Kidney (tissue), 14 donors: ENCODE data around the gene DFFA. TPM values are rescaled to one million over a fixed set of nuclear protein-coding genes. Genes with fewer than 3 reads are reported as not detected.

Experiments
- DNase-seq, 5 donors: peaks; one replicate each; pipeline ENCODE4 v3.0.0-alpha.2; 2013 to 2020
- FAIRE-seq: peaks from 2 replicates; lab custom pipeline; 2012; peaks lifted over from hg19 to GRCh38; lab: Jason Lieb, UNC
- H3K27ac ChIP-seq, 2 donors: one replicate each; pipeline ENCODE4 v1.7.0; 2013; ENCODE audit warnings: low read depth in 2 of 2, low read length in 2 of 2, inconsistent platforms in 1 of 2
- H3K27me3 ChIP-seq: one replicate; pipeline ENCODE4 v1.7.1; 2013; ENCODE audit warnings: low read length, inconsistent platforms; ENCODE audit not compliant: control insufficient read depth, insufficient read depth
- H3K36me3 ChIP-seq, 3 donors: one replicate each; pipeline versions ENCODE4 v1.7.0 to v1.7.1; 2013; ENCODE audit warnings: low read length in 3 of 3, control low read depth in 1 of 3, inconsistent platforms in 1 of 3; ENCODE audit not compliant: insufficient read depth in 3 of 3, control insufficient read depth in 2 of 3
- H3K4me1 ChIP-seq, 3 donors: one replicate each; pipeline versions ENCODE4 v1.7.0 to v1.7.1; 2013; ENCODE audit warnings: low read length in 3 of 3, inconsistent platforms in 1 of 3, low read depth in 1 of 3; ENCODE audit not compliant: control insufficient read depth in 2 of 3, insufficient read depth in 2 of 3
- H3K4me3 ChIP-seq, 3 donors: one replicate each; pipeline versions ENCODE4 v1.7.0 to v1.8.1; 2013; ENCODE audit warnings: low read length in 3 of 3, control low read depth in 1 of 3, inconsistent platforms in 1 of 3
- H3K9ac ChIP-seq, 3 donors: one replicate each; pipeline versions ENCODE4 v1.7.0 to v1.7.1; 2013; ENCODE audit warnings: low read length in 3 of 3, control low read depth in 1 of 3, inconsistent platforms in 1 of 3
- H3K9me3 ChIP-seq, 3 donors: one replicate each; pipeline versions ENCODE4 v1.7.0 to v1.7.1; 2013; ENCODE audit warnings: low read length in 3 of 3, control low read depth in 1 of 3, inconsistent platforms in 1 of 3; ENCODE audit not compliant: control insufficient read depth in 2 of 3, insufficient read depth in 1 of 3
- CTCF ChIP-seq: IDR thresholded peaks from 3 replicates; pipeline ENCODE4 v1.5.1; 2012; ENCODE audit warnings: mild to moderate bottlenecking, moderate library complexity, borderline replicate concordance; ENCODE audit not compliant: insufficient read depth; ENCODE audit errors: extremely low read depth
- intact Hi-C: fragments of 100-400 bp; cut with DNase I; formaldehyde crosslinking; loops from one replicate; pipeline ENCODE4 v1.11.1; 2022
- polyA plus RNA-seq: library from polyadenylated mRNA; stranded (reverse); fragments of 350-450 nt; fragmentation: Illumina TruSeq; extraction: RNeasy Lipid Tissue Mini Kit (QIAGEN cat#74804); gene quantifications from one replicate; pipeline ENCODE4 v1.2.3, GENCODE V29; 2014; ENCODE audit warnings: low read depth, low replicate concordance; ENCODE audit not compliant: insufficient read depth
- total RNA-seq: library from RNA; stranded (reverse); fragmentation: NEBNext Ultra II Directional; extraction: Animal tissue kit (Norgen Biotek cat#: 25700); gene quantifications from one replicate; pipeline ENCODE4 v1.2.1, GENCODE V29; 2021
- donor health status: control.
- donor health status: control.
- donor health status: control.
- donor health status: control.
- donor health status: control.
- donor health status: DM: yes; HTN: yes; CAD: no.
- donor health status: Normal renal cell carcinoma (clear cell type).

The DFFA gene
- total and polyA plus RNA-seq, 2 donors from 2014 or later, result 27.2 to 33.4 TPM

DNA sequence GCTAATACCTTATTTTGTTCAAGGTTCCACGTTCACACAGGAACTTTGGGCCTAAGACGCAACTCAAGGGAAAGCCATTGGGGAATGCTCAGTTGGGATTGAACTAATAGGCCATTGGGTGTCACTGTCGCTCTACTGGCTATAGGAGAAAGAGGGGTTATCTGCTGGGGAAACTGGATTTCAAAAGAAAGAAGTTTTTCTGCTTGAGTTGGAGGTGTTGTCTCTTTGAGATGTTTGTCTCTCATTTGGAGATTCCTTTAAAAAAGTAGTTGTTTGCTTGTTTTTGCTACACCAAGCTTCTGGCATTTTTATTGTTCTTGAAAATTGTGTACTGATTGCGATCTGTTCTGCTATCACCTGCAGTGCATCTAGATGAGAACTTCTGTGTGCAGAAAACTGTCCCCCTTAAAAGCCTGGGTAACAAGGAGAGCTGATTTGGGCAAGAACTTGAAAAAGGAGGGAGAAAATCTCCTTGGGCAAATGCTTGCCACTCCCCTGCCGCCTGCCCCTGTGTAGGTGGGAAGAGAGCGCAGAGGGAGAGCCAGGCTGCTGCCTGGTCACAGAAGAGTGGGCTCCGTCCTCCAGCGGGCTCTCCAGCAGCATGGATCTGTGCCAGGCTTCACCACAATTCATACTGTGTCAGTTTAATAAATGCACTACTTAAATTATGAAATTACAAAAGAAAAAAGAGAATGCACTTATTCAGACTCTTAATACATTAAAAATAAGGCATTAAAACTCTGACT is 42.3 kb upstream of the DFFA start:
- FAIRE-seq, result no peak
- peak; percentile 46 for TF ChIP-seq CTCF
- Histone ChIP-seq H3K9ac (no peak overlapping the region), H3K9me3 (no peaks in the 10 kb centered on the region), H3K4me3 (no peak overlapping the region), H3K36me3 (no peaks in the 10 kb centered on the region), H3K27ac (no peak overlapping the region), H3K27me3 (no peaks in the 10 kb centered on the region), H3K4me1 (peaks cover 0 to 31% (median 24%) of the 10 kb centered on the region in 3 donors)
- DNase-seq, result peak in 3 of 5 donors; percentile 38 to 82 (median 72)
- intact Hi-C loops, result loop anchor here (10.0 kb wide), 1 partner anchor 350 kb away; no protein-coding TSS in a partner anchor

GRCh38 chr1:10513199-10513598 is 40.9 kb upstream of the DFFA start:
- no peak for DNase-seq
- Histone ChIP-seq H3K9ac (no peak overlapping the region), H3K4me1 (peaks cover 0 to 32% (median 19%) of the 10 kb centered on the region in 3 donors), H3K27me3 (no peaks in the 10 kb centered on the region), H3K4me3 (no peak overlapping the region), H3K9me3 (no peaks in the 10 kb centered on the region), H3K36me3 (no peaks in the 10 kb centered on the region), H3K27ac (no peak overlapping the region)
- intact Hi-C loops, result loop anchor here (10.0 kb wide), 1 partner anchor 352 kb away; no protein-coding TSS in a partner anchor
- FAIRE-seq, result no peak
- no peak for TF ChIP-seq CTCF

- Histone ChIP-seq H3K9me3 (no peaks in the 10 kb centered on the region), H3K9ac (no peak overlapping the region), H3K27me3 (no peaks in the 10 kb centered on the region), H3K27ac (no peak overlapping the region), H3K4me1 (peaks cover 0 to 24% (median 16%) of the 10 kb centered on the region in 3 donors), H3K4me3 (no peak overlapping the region), H3K36me3 (no peaks in the 10 kb centered on the region)
- intact Hi-C loops, result loop anchor here (10.0 kb wide), 1 partner anchor 353 kb away; no protein-coding TSS in a partner anchor
- no peak for FAIRE-seq
- no peak for DNase-seq
- no peak for TF ChIP-seq CTCF
These were observed 39.2 kb upstream of the DFFA start for GRCh38 chr1:10511494-10511885.
